Vagina (tissue), 2 donors: ENCODE data around the gene AGAP3.

Source experiments
- CTCF ChIP-seq, 3 experiments: fragments of 450-650 bp in 2 of 3; fragments of 200-600 bp in 1 of 3; sonication (generic) in 1 of 3; IDR thresholded peaks; one replicate each; pipeline ENCODE4 v1.5.1; 2017 to 2019; ENCODE audit warnings: antibody characterized with exemption in 3 of 3, mild to moderate bottlenecking in 2 of 3, moderate library complexity in 2 of 3
- POLR2A ChIP-seq, 2 donors: fragments of 450-650 bp; IDR thresholded peaks; one replicate each; pipeline ENCODE4 v1.6.1; 2017; ENCODE audit warnings: antibody characterized with exemption in 2 of 2, mild to moderate bottlenecking in 2 of 2, moderate library complexity in 2 of 2

DNA sequence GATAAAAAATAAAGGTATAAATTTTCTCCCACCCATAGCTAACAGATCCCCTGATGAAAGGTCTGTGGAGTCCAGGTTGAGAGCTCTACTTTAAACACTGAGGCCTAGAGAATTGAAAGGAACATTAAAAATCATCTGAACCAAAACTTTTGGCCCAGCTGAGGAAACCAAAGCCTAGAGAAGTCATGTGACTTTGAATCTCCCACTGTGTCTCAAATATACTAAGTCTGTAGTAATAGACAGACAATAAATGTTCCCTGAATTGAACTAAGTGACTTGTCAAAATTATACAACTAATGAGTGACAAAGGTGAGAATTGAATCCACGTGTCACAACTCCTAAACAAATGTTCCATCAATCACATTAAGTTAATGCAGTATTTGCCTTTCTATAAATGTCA, 75.5 kb downstream of the AGAP3 start:
- TF ChIP-seq POLR2A (IDR thresholded peaks at IDR 0.05) (no peak), CTCF (IDR thresholded peaks at IDR 0.05) (no peak)
